PC-3 (cell line): ENCODE data around the gene NT5C1B.

Experiments
- EZH2 ChIP-seq: fragments of 300-600 bp; sonication (generic); IDR thresholded peaks from one replicate; pipeline ENCODE4 v1.6.1; 2017; ENCODE audit warnings: antibody characterized with exemption, mild to moderate bottlenecking, low read length; ENCODE audit not compliant: unreplicated experiment
- TF ChIP-seq, protein P1 (sequence below): fragments of 300-600 bp; sonication (generic); conservative IDR thresholded peaks from 2 replicates; pipeline ENCODE4 v1.5.1; 2017; ENCODE audit warnings: antibody characterized with exemption, low read depth, mild to moderate bottlenecking, low read length

- TF ChIP-seq, protein P1, sequence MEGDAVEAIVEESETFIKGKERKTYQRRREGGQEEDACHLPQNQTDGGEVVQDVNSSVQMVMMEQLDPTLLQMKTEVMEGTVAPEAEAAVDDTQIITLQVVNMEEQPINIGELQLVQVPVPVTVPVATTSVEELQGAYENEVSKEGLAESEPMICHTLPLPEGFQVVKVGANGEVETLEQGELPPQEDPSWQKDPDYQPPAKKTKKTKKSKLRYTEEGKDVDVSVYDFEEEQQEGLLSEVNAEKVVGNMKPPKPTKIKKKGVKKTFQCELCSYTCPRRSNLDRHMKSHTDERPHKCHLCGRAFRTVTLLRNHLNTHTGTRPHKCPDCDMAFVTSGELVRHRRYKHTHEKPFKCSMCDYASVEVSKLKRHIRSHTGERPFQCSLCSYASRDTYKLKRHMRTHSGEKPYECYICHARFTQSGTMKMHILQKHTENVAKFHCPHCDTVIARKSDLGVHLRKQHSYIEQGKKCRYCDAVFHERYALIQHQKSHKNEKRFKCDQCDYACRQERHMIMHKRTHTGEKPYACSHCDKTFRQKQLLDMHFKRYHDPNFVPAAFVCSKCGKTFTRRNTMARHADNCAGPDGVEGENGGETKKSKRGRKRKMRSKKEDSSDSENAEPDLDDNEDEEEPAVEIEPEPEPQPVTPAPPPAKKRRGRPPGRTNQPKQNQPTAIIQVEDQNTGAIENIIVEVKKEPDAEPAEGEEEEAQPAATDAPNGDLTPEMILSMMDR = no peak
- no peak for TF ChIP-seq EZH2
Measured at GRCh38 chr2:18546567-18546966, 42.8 kb downstream of the NT5C1B start.
